ENCODE results near the gene MISP.

DNA sequence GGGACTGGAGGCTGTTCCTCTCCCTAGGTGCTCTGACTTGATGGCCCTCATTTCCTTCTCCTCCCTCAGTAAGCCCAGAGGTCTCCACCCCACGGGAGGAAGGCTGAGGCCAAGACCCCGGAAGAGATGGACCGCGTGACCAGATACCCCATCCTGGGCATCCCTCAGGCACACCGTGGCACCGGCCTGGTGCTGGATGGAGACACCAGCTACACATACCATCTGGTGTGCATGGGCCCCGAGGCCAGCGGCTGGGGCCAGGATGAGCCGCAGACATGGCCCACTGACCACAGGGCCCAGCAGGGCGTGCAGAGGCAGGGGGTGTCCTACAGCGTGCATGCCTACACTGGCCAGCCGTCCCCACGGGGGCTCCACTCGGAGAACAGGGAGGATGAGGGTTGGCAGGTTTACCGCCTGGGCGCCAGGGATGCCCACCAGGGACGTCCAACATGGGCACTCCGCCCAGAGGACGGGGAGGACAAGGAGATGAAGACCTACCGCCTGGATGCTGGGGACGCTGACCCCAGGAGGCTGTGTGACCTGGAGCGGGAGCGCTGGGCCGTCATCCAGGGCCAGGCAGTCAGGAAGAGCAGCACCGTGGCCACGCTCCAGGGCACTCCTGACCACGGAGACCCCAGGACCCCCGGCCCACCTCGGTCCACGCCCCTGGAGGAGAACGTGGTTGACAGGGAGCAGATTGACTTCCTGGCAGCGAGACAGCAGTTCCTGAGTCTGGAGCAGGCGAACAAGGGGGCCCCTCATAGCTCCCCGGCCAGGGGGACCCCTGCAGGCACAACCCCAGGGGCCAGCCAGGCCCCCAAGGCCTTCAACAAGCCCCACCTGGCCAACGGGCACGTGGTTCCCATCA, 6.1 kb downstream of the MISP start:
- TF ChIP-seq FOXM1 (IDR thresholded peaks at IDR 0.05; ENCODE audit: low read depth) (no peak), CTCF (IDR thresholded peaks at IDR 0.05) (no peak), NRF1 (IDR thresholded peaks at IDR 0.05; ENCODE audit: low read depth, low read length) (no peak), FOXJ3 (CRISPR knock-in tag; IDR thresholded peaks at IDR 0.05) (no peak), SIN3A (IDR thresholded peaks at IDR 0.05; ENCODE audit: borderline replicate concordance, low read depth, low read length) (no peak), RXRA (IDR thresholded peaks at IDR 0.05; ENCODE audit: borderline replicate concordance, low read depth) (no peak), GABPA (IDR thresholded peaks at IDR 0.05; ENCODE audit: low read depth) (no peak), CHD2 (IDR thresholded peaks at IDR 0.05; ENCODE audit: low read length, partially characterized antibody) (no peak), RAD21 (IDR thresholded peaks at IDR 0.05; ENCODE audit: low read length) (no peak), EP300 (IDR thresholded peaks at IDR 0.05; ENCODE audit: borderline replicate concordance in 1 of 2, low read depth in 1 of 2, low read length in 1 of 2) (no peak), MEF2A (IDR thresholded peaks at IDR 0.05; ENCODE audit: borderline replicate concordance, low read depth) (no peak), RCOR1 (IDR thresholded peaks at IDR 0.05; ENCODE audit: low read length) (no peak), YY1 (IDR thresholded peaks at IDR 0.05; ENCODE audit: low read depth) (no peak)
- TF ChIP-seq, protein P1, sequence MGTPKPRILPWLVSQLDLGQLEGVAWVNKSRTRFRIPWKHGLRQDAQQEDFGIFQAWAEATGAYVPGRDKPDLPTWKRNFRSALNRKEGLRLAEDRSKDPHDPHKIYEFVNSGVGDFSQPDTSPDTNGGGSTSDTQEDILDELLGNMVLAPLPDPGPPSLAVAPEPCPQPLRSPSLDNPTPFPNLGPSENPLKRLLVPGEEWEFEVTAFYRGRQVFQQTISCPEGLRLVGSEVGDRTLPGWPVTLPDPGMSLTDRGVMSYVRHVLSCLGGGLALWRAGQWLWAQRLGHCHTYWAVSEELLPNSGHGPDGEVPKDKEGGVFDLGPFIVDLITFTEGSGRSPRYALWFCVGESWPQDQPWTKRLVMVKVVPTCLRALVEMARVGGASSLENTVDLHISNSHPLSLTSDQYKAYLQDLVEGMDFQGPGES (IDR thresholded peaks at IDR 0.05; ENCODE audit: low read depth, low read length), result no peak

Data from SK-N-SH (cell line).